Superior temporal gyrus (tissue), 1 donor: Measurements from ENCODE around the gene ANTXR2.
"Not testable (repeated sequence)": the region's sequence is repeated elsewhere in the genome, so short reads cannot be mapped to it uniquely, and the experiment has no call there.

ENCODE experiments used
- DNase-seq: peaks from one replicate; pipeline ENCODE4 v3.0.0-alpha.2; 2016; ENCODE audit errors: extremely low spot score

ANTXR2 gene

GRCh38 chr4:80072744-80073472 lies at the start of gene ANTXR2:
TSS of gene ANTXR2 (minus strand) at chr4:80073229. CDS start at chr4:80072560, 669 bp downstream.
- DNase-seq = peak; percentile 26

GRCh38 chr4:80121815-80122214 lies 48.8 kb upstream of the ANTXR2 start:
- not testable (repeated sequence) for DNase-seq

- DNase-seq = not testable (repeated sequence)
Measured at GRCh38 chr4:80119620-80120019, 46.6 kb upstream of the ANTXR2 start.

- DNase-seq = no peak
Measured at GRCh38 chr4:80116516-80116915, 43.5 kb upstream of the ANTXR2 start.

- no peak for DNase-seq
Measured at GRCh38 chr4:80115368-80116181, 42.5 kb upstream of the ANTXR2 start.

DNA sequence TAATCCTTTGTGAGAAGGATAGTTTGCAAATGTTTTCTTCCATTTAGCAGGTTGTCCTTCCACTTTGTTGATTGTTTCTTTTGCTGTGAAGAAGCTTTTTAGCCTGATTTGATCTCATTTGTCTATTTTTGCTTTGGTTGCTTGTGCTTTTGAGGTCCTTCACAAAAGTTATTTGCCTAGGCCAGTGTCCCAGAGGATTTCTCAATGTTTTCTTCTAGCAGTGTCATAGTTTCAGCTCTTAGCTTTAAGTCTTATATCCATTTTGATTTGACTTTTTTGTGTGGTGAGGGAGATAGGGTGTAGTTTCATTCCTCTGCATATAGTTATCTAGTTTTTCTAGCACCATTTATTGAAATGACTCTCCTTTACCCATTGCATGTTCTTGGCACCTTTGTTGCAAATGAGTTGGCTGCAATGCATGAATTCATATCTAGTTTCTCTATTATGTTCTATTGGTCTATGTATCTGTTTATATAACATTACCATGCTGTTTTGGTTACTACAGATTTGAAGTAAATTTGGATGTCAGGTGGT lies 41.8 kb upstream of the ANTXR2 start:
- DNase-seq = no peak

GRCh38 chr4:80113615-80114014 lies 40.6 kb upstream of the ANTXR2 start:
- no peak for DNase-seq

GRCh38 chr4:80112236-80112635 lies 39.2 kb upstream of the ANTXR2 start:
- no peak for DNase-seq

DNA sequence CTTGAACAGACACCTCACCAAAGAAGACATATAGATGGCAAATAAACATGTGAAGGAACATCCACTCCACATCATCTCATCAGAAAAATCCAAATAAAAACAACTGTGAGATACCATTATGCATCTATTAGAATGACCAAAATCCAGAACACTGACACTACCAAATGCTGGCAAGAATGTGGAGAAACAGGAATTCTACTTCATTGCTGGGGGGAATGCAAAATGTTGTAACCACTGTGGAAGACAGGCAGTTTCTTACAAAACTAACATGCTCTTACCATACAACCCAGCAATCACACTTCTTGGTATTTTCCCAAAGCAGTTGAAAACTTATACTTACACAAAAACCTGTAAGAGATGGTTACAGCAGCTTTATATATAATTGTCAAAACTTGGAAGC lies 38.2 kb upstream of the ANTXR2 start:
- DNase-seq = no peak

DNA sequence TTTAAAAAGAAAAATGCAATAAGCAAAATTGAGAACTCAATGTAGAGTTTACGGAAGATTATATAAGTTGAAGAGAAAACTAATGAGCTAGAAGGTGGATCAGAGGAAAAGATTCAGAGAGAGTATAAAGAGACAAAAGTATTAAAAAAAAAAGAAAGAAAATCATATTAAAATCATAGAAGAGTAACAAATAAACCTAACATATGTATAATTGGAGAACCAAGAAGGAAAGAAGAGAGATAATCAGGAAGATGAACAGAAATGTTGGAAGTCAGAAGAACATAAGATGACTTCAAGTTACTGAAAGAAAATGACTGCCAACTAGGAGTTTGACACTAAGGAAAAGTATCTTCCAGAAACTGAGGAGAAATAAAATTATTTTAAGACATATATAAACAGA lies 34.3 kb upstream of the ANTXR2 start:
- DNase-seq = no peak

GRCh38 chr4:80104927-80105326 lies 31.9 kb upstream of the ANTXR2 start:
- no peak for DNase-seq

DNA sequence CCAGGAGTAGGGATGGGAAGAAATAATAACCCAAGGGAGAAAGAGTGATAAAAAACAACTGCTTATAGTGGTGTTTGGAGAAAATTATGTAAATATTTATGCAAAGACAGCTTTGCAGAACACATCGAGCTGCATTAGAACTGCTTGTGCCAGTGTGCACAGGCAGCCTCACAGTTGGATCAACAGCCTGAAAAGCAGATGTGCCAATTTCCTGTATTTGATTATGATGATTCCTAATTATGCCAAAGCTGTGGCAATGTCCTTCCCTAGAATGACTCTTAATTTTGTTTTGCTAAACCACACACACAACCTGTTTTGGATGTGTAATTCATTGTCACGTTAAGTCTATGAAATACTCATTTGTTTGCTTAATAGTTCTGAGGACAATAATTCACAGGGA lies 30.6 kb upstream of the ANTXR2 start:
- DNase-seq = no peak

DNA sequence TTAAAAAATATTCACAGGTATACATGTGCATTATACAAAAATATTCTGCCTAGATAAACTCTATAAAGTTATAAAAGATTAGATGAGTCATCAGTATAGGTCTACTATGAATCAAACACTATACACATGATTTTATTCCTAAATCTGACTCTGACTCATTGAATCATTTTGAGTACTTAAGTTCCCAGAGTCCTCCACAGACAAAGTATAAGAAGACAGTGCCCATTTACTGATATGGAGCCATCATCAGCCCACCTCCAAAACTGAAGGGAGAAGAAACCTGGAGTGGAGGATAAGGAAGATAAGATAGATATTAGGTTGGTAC lies 28.7 kb upstream of the ANTXR2 start:
- DNase-seq = no peak

- no peak for DNase-seq
Measured at GRCh38 chr4:80101071-80101791, 28.2 kb upstream of the ANTXR2 start.

DNA sequence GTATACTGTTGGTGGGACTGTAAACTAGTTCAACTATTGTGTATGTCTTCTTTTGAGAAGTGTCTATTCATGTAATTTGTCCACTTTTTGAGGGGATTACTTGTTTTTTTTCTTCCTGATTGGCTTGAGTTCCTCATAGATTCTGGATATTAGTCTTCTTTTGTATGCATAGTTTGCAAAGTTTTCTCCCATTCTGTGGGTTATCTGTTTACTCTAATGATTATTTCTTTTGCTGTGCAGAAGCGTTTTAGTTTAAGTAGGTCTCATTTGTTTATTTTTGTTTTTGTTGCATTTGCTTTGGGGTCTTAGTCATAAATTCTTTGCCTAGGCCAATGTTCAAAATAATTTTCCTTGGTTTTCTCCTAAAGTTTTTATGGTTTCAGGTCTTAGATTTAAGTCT lies 26.6 kb upstream of the ANTXR2 start:
- DNase-seq = no peak

- no peak for DNase-seq
Measured at GRCh38 chr4:80098635-80099034, 25.6 kb upstream of the ANTXR2 start.

- DNase-seq = no peak
Measured at GRCh38 chr4:80097400-80098177, 24.6 kb upstream of the ANTXR2 start.

DNA sequence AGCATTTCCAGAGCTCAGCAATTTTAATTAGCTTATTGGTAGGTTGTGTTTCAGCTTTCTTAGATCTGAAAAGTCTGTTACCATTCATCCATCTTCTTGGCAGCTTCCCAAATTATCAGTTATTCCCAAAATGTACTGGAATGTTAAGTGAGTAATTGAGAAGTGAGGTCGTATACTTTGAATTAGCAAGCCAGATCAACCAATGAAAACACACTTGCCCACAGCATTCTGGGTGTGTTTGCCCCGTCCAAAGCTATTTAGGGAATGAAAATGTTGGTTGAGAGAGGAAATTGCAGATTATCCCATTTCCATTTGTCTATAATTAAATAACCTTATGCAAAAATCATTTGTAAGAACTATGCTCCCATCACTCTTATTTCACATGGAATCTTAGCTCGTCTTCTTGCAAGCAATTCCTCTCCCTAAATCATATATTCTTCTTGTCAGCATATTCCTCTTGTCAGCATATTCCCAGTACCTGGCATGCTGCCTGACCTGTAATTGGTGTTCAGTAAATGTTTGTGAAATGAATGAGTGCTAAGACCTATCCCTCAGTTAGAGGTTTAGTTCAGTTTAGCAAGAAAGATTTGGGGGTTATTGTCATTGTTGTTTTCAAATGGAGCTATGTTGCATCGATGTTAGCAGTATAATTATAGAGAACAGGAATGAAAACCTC lies 23.3 kb upstream of the ANTXR2 start:
- no peak for DNase-seq

DNA sequence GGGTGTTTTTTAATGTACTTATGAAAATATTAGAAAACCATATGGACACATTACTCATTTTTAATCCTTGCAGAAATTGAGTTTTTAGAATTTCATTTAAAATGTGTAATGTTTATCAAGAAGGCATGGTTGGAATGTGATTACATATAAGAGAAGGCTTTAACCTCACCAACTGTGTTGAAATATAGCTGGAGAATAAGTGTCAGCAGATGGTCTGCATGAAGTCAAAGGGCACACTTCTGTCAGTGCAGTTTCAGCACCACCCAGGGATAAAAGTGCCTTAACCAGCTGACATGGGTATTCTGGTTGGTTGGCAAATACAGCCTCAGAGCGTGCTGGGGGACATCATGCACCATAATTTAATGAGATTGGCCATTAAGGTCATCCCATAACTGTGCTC lies 21.2 kb upstream of the ANTXR2 start:
- DNase-seq = no peak

DNA sequence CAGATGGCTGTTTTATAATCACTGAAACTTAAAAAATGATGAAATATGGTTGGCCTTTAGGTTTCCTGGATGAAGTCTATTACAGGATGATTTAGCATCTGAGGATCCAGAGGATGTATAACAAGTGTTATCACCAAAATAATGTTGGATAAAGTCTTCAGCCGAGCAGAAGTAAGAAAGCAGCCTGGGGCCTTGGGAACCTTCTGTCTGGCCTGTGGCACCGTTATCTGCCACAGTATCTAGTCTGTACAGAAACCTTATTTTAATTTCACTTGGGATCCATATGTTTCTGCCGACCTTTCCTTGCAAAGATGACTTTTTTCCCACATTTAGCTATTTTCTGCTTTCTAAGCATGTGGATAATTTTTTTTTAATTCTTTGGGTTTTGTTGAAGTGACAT lies 20.5 kb upstream of the ANTXR2 start:
- DNase-seq = no peak

DNA sequence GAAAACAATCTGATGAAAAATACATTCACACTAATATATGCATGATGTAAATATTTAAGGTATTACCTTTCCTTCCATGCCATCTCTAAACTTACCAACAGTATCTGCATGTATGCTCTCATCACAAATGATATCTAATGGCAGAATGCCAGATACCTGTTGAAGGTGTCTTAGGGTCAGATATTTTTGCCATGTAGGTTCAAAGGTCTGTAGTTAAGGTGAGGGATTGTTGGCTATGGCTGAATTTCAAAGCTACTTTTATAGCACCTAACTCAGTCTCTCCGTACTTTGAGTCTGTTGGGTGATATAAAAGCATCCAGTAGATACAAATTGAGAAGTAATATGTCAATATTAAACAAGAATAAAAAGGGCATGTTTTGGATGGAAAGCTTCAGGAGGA lies 19.8 kb upstream of the ANTXR2 start:
- DNase-seq = no peak
